GM23338 (cell line): ENCODE measurements around the gene OSTC. TPM values are rescaled to one million over a fixed set of nuclear protein-coding genes. Genes with fewer than 3 reads are reported as not detected.

ENCODE experiments used
- ATAC-seq: fragments of 200-7000 bp; cut with Tn5 transposase; 3 replicates; pipeline ENCODE4 v1.9.1; 2020
- DNase-seq: peaks from one replicate; pipeline ENCODE4 v3.0.0-alpha.2; 2015; ENCODE audit warnings: low spot score
- H2AFZ ChIP-seq: fragments of 200-600 bp; sonication (generic); 2 replicates; pipeline ENCODE4 v1.8.0; 2016; ENCODE audit warnings: antibody characterized with exemption, mild to moderate bottlenecking, moderate library complexity
- H3F3A ChIP-seq: fragments of 200-600 bp; sonication (generic); replicated peaks from 2 replicates; pipeline ENCODE4 v1.8.0; 2017; ENCODE audit warnings: antibody characterized with exemption, mixed run types, low read depth
- H3K27ac ChIP-seq: fragments of 200-600 bp; sonication (generic); 2 replicates; pipeline ENCODE4 v1.6.1; 2016; ENCODE audit warnings: low read depth
- H3K27me3 ChIP-seq: fragments of 200-600 bp; sonication (generic); 2 replicates; pipeline ENCODE4 v1.8.0; 2016; ENCODE audit warnings: mild to moderate bottlenecking, mixed run types, moderate library complexity; ENCODE audit not compliant: insufficient read depth
- H3K36me3 ChIP-seq: fragments of 200-600 bp; sonication (generic); 2 replicates; pipeline ENCODE4 v1.8.0; 2016; ENCODE audit warnings: mild to moderate bottlenecking; ENCODE audit not compliant: insufficient read depth
- H3K4me1 ChIP-seq: fragments of 200-600 bp; sonication (generic); 2 replicates; pipeline ENCODE4 v1.8.0; 2016; ENCODE audit warnings: mild to moderate bottlenecking, moderate library complexity; ENCODE audit not compliant: insufficient read depth
- H3K4me2 ChIP-seq: fragments of 200-600 bp; sonication (generic); 2 replicates; pipeline ENCODE4 v1.7.1; 2017; ENCODE audit warnings: mixed run types
- H3K4me3 ChIP-seq: fragments of 200-600 bp; sonication (generic); 2 replicates; pipeline ENCODE4 v1.6.1; 2016; ENCODE audit warnings: mixed run types
- H3K79me2 ChIP-seq: fragments of 200-600 bp; sonication (generic); replicated peaks from 2 replicates; pipeline ENCODE4 v1.8.0; 2017; ENCODE audit warnings: mild to moderate bottlenecking; ENCODE audit not compliant: insufficient read depth
- H3K9me2 ChIP-seq: fragments of 200-600 bp; sonication (generic); 2 replicates; pipeline ENCODE4 v1.8.0; 2017; ENCODE audit not compliant: insufficient read depth
- H4K20me1 ChIP-seq: fragments of 200-600 bp; sonication (generic); replicated peaks from 2 replicates; pipeline ENCODE4 v1.8.0; 2017; ENCODE audit warnings: mild to moderate bottlenecking; ENCODE audit not compliant: insufficient read depth
- H3K27ac Mint-ChIP-seq: 2 replicates; pipeline ENCODE4 v1.8.0; 2020; ENCODE audit warnings: inconsistent platforms, mild to moderate bottlenecking, moderate library complexity, mixed read lengths
- H3K27me3 Mint-ChIP-seq: 3 replicates; pipeline ENCODE4 v1.8.0; 2022; ENCODE audit warnings: low read depth, mild to moderate bottlenecking, moderate library complexity, mixed read lengths, inconsistent platforms; ENCODE audit not compliant: insufficient read depth, poor library complexity
- H3K36me3 Mint-ChIP-seq: 3 replicates; pipeline ENCODE4 v1.8.0; 2021; ENCODE audit warnings: low read depth, mild to moderate bottlenecking, inconsistent platforms, moderate library complexity, mixed read lengths
- H3K4me1 Mint-ChIP-seq: 3 replicates; pipeline ENCODE4 v1.8.0; 2020; ENCODE audit warnings: mild to moderate bottlenecking, inconsistent platforms, mixed read lengths
- H3K4me3 Mint-ChIP-seq: 3 replicates; pipeline ENCODE4 v1.8.0; 2021; ENCODE audit warnings: moderate library complexity, mild to moderate bottlenecking, inconsistent platforms, mixed read lengths
- H3K9me3 Mint-ChIP-seq: 3 replicates; pipeline ENCODE4 v1.8.0; 2020; ENCODE audit warnings: moderate library complexity, mild to moderate bottlenecking, inconsistent platforms, mixed read lengths
- CREB1 ChIP-seq: fragments of 250-450 bp; sonication (Bioruptor Pico); IDR thresholded peaks from 2 replicates; pipeline ENCODE4 v1.5.0; 2020; ENCODE audit warnings: low read depth, mild to moderate bottlenecking, moderate library complexity
- EZH2 ChIP-seq: fragments of 200-600 bp; sonication (generic); IDR thresholded peaks from one replicate; pipeline ENCODE4 v1.8.0; 2017; ENCODE audit warnings: antibody characterized with exemption, mild to moderate bottlenecking, low read depth; ENCODE audit not compliant: unreplicated experiment
- EZH2phosphoT487 ChIP-seq: fragments of 200-600 bp; sonication (generic); IDR thresholded peaks from one replicate; pipeline ENCODE4 v1.8.1; 2018; ENCODE audit warnings: antibody characterized with exemption; ENCODE audit not compliant: unreplicated experiment
- JUNB ChIP-seq: IDR thresholded peaks from one replicate; pipeline ENCODE4 v1.6.1; 2016; ENCODE audit warnings: antibody characterized with exemption; ENCODE audit not compliant: unreplicated experiment
- NANOG ChIP-seq: IDR thresholded peaks from 2 replicates; pipeline ENCODE4 v1.6.1; 2016; ENCODE audit warnings: antibody characterized with exemption, borderline replicate concordance
- POLR2AphosphoS5 ChIP-seq: IDR thresholded peaks from 2 replicates; pipeline ENCODE4 v1.6.1; 2016; ENCODE audit warnings: antibody characterized with exemption, low read depth
- STAT1 ChIP-seq: IDR thresholded peaks from one replicate; pipeline ENCODE4 v1.6.1; 2016; ENCODE audit warnings: antibody characterized with exemption; ENCODE audit not compliant: unreplicated experiment
- ZNF114 ChIP-seq: fragments of 250-450 bp; sonication (Bioruptor Pico); IDR thresholded peaks from 2 replicates; pipeline ENCODE4 v1.5.0; 2020; ENCODE audit warnings: mild to moderate bottlenecking, moderate library complexity
- ZNF331 ChIP-seq: fragments of 250-450 bp; sonication (Bioruptor Pico); IDR thresholded peaks from 2 replicates; pipeline ENCODE4 v1.5.0; 2020; ENCODE audit warnings: low read depth, mild to moderate bottlenecking, moderate library complexity
- polyA plus RNA-seq: library from polyadenylated mRNA; unstranded; fragments of >200 nt; fragmentation: Nextera tagmentation; extraction: Ambion mirVana; gene quantifications from 2 replicates; pipeline ENCODE4 v1.2.1, GENCODE V29; 2016
- total RNA-seq: library from RNA; depleted of rRNA; stranded (reverse); fragments of >200 nt; shearing (Covaris generic); gene quantifications from 2 replicates; pipeline ENCODE4 v1.2.3, GENCODE V29; 2014
- TF ChIP-seq, protein P1 (sequence below), 2 experiments: fragments of 200-600 bp in 1 of 2; sonication (generic) in 1 of 2; conservative IDR thresholded peaks; 2 replicates each; pipeline versions ENCODE4 v1.5.1 to v1.6.1; 2016 to 2017; ENCODE audit warnings: antibody characterized with exemption in 2 of 2, low read depth in 2 of 2, mild to moderate bottlenecking in 2 of 2, moderate library complexity in 1 of 2
- TF ChIP-seq, protein P2 (sequence below): fragments of 250-450 bp; sonication (Bioruptor Pico); IDR thresholded peaks from 2 replicates; pipeline ENCODE4 v1.5.0; 2020; ENCODE audit warnings: mild to moderate bottlenecking, moderate library complexity
- TF ChIP-seq, protein P3 (sequence below): IDR thresholded peaks from one replicate; pipeline ENCODE4 v1.6.1; 2018; ENCODE audit warnings: antibody characterized with exemption; ENCODE audit not compliant: unreplicated experiment
- TF ChIP-seq, protein P4 (sequence below): IDR thresholded peaks from 2 replicates; pipeline ENCODE4 v1.6.1; 2016; ENCODE audit warnings: antibody characterized with exemption

OSTC gene
- total and polyA plus RNA-seq, 2 experiments from 2014 or later: 142 to 311 TPM

DNA sequence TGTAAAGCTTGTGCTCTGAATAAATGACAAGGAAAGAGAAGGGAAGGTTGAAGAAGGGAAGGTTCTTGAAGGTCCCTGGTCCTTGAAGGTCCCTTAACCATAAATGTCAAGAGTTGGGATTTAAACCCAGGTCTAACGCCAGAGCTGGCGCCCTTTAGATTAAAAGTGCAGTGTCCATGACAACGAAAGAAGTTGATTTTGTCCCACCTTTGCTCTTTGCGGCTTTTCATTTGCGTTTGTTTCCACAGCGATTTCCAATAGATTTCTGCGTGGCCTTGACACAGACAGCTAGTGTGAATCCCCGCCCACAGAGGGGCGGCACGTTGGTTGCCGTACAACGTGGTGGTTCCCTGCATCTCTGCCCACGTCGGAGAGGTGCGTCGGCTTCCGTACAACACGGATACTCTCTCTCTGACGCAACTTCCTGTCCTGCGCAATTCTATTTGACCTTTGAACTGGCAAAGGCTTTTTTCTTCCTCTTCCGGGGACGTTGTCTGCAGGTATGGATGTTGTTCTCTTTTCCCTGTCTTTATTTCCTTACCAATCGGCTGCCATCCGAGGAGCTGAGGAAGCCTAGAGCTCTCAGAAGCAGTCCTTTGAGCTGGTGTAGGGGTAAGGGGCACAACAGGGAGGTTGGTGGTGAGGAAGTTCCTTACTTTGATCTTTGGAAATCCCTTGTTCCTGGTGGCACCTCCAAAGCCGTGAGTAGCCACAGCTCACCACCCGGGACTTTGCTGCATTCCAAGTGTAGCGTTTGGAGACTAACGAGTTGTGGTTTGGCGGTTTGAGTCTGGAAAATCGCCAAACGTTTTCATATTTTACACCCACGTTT lies 30.1 kb upstream of the OSTC start, which contains the start of gene RPL34:
Gene RPL34 (plus strand): TSS at position 476 of the 832 bp plus-strand sequence. CDS start 1,384 bp downstream, outside the sequence.
- Histone ChIP-seq H3K4me2 (peak within 1 kb of the TSS; percentile 99), H3K36me3 (peaks cover 35% of the 10 kb centered on the region), H4K20me1 (peaks cover 36% of the 10 kb centered on the region), H3K4me3 (peak within 1 kb of the TSS; percentile 94), H3K27ac (peak within 1 kb of the TSS; percentile 51), H3K4me1 (peaks cover 25% of the 10 kb centered on the region), H2AFZ (peak within 1 kb of the TSS; percentile 64; the same call in 1 of the 2 replicates), H3K9me2 (no peaks in the 10 kb centered on the region), H3K27me3 (no peaks in the 10 kb centered on the region), H3F3A (peaks cover 9% of the 10 kb centered on the region; the same call in 1 of the 2 replicates), H3K79me2 (peaks cover 49% of the 10 kb centered on the region)
- peak; percentile 99 for ATAC-seq
- H3K4me3 Mint-ChIP-seq: peak within 1 kb of the TSS; percentile 94
- peak; percentile 97 for DNase-seq
- peak within 1 kb of the TSS; percentile 97 for H3K27ac Mint-ChIP-seq
- H3K4me1 Mint-ChIP-seq: peaks cover 19% of the 10 kb centered on the region
- H3K9me3 Mint-ChIP-seq: peaks cover 22% of the 10 kb centered on the region
- TF ChIP-seq, protein P1, sequence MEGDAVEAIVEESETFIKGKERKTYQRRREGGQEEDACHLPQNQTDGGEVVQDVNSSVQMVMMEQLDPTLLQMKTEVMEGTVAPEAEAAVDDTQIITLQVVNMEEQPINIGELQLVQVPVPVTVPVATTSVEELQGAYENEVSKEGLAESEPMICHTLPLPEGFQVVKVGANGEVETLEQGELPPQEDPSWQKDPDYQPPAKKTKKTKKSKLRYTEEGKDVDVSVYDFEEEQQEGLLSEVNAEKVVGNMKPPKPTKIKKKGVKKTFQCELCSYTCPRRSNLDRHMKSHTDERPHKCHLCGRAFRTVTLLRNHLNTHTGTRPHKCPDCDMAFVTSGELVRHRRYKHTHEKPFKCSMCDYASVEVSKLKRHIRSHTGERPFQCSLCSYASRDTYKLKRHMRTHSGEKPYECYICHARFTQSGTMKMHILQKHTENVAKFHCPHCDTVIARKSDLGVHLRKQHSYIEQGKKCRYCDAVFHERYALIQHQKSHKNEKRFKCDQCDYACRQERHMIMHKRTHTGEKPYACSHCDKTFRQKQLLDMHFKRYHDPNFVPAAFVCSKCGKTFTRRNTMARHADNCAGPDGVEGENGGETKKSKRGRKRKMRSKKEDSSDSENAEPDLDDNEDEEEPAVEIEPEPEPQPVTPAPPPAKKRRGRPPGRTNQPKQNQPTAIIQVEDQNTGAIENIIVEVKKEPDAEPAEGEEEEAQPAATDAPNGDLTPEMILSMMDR (conservative IDR thresholded peaks at IDR 0.05; ENCODE audit: low read depth in 2 of 2): no peak
- no peak for TF ChIP-seq ZNF114 (CRISPR knock-in tag)
- TF ChIP-seq, protein P2, sequence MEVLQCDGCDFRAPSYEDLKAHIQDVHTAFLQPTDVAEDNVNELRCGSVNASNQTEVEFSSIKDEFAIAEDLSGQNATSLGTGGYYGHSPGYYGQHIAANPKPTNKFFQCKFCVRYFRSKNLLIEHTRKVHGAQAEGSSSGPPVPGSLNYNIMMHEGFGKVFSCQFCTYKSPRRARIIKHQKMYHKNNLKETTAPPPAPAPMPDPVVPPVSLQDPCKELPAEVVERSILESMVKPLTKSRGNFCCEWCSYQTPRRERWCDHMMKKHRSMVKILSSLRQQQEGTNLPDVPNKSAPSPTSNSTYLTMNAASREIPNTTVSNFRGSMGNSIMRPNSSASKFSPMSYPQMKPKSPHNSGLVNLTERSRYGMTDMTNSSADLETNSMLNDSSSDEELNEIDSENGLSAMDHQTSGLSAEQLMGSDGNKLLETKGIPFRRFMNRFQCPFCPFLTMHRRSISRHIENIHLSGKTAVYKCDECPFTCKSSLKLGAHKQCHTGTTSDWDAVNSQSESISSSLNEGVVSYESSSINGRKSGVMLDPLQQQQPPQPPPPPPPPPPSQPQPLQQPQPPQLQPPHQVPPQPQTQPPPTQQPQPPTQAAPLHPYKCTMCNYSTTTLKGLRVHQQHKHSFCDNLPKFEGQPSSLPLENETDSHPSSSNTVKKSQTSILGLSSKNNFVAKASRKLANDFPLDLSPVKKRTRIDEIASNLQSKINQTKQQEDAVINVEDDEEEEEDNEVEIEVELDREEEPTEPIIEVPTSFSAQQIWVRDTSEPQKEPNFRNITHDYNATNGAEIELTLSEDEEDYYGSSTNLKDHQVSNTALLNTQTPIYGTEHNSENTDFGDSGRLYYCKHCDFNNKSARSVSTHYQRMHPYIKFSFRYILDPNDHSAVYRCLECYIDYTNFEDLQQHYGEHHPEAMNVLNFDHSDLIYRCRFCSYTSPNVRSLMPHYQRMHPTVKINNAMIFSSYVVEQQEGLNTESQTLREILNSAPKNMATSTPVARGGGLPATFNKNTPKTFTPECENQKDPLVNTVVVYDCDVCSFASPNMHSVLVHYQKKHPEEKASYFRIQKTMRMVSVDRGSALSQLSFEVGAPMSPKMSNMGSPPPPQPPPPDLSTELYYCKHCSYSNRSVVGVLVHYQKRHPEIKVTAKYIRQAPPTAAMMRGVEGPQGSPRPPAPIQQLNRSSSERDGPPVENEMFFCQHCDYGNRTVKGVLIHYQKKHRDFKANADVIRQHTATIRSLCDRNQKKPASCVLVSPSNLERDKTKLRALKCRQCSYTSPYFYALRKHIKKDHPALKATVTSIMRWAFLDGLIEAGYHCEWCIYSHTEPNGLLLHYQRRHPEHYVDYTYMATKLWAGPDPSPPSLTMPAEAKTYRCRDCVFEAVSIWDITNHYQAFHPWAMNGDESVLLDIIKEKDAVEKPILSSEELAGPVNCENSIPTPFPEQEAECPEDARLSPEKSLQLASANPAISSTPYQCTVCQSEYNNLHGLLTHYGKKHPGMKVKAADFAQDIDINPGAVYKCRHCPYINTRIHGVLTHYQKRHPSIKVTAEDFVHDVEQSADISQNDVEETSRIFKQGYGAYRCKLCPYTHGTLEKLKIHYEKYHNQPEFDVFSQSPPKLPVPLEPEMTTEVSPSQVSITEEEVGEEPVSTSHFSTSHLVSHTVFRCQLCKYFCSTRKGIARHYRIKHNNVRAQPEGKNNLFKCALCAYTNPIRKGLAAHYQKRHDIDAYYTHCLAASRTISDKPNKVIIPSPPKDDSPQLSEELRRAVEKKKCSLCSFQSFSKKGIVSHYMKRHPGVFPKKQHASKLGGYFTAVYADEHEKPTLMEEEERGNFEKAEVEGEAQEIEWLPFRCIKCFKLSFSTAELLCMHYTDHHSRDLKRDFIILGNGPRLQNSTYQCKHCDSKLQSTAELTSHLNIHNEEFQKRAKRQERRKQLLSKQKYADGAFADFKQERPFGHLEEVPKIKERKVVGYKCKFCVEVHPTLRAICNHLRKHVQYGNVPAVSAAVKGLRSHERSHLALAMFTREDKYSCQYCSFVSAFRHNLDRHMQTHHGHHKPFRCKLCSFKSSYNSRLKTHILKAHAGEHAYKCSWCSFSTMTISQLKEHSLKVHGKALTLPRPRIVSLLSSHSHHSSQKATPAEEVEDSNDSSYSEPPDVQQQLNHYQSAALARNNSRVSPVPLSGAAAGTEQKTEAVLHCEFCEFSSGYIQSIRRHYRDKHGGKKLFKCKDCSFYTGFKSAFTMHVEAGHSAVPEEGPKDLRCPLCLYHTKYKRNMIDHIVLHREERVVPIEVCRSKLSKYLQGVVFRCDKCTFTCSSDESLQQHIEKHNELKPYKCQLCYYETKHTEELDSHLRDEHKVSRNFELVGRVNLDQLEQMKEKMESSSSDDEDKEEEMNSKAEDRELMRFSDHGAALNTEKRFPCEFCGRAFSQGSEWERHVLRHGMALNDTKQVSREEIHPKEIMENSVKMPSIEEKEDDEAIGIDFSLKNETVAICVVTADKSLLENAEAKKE (CRISPR knock-in tag): no peak
- TF ChIP-seq, protein P3, sequence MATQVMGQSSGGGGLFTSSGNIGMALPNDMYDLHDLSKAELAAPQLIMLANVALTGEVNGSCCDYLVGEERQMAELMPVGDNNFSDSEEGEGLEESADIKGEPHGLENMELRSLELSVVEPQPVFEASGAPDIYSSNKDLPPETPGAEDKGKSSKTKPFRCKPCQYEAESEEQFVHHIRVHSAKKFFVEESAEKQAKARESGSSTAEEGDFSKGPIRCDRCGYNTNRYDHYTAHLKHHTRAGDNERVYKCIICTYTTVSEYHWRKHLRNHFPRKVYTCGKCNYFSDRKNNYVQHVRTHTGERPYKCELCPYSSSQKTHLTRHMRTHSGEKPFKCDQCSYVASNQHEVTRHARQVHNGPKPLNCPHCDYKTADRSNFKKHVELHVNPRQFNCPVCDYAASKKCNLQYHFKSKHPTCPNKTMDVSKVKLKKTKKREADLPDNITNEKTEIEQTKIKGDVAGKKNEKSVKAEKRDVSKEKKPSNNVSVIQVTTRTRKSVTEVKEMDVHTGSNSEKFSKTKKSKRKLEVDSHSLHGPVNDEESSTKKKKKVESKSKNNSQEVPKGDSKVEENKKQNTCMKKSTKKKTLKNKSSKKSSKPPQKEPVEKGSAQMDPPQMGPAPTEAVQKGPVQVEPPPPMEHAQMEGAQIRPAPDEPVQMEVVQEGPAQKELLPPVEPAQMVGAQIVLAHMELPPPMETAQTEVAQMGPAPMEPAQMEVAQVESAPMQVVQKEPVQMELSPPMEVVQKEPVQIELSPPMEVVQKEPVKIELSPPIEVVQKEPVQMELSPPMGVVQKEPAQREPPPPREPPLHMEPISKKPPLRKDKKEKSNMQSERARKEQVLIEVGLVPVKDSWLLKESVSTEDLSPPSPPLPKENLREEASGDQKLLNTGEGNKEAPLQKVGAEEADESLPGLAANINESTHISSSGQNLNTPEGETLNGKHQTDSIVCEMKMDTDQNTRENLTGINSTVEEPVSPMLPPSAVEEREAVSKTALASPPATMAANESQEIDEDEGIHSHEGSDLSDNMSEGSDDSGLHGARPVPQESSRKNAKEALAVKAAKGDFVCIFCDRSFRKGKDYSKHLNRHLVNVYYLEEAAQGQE: no peak
- TF ChIP-seq POLR2AphosphoS5: peak; percentile 98
- TF ChIP-seq, protein P4, sequence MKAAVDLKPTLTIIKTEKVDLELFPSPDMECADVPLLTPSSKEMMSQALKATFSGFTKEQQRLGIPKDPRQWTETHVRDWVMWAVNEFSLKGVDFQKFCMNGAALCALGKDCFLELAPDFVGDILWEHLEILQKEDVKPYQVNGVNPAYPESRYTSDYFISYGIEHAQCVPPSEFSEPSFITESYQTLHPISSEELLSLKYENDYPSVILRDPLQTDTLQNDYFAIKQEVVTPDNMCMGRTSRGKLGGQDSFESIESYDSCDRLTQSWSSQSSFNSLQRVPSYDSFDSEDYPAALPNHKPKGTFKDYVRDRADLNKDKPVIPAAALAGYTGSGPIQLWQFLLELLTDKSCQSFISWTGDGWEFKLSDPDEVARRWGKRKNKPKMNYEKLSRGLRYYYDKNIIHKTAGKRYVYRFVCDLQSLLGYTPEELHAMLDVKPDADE: peak; percentile 97
- TF ChIP-seq EZH2: no peak
- TF ChIP-seq JUNB: no peak
- TF ChIP-seq ZNF331 (CRISPR knock-in tag): no peak
- no peak for TF ChIP-seq NANOG
- peak; percentile 93 for TF ChIP-seq CREB1 (CRISPR knock-in tag)
- TF ChIP-seq STAT1: no peak
- TF ChIP-seq EZH2phosphoT487: no peak
- H3K36me3 Mint-ChIP-seq: peaks cover 57% of the 10 kb centered on the region
- no peaks in the 10 kb centered on the region for H3K27me3 Mint-ChIP-seq
